Upper lobe of right lung (tissue), 1 donor: ENCODE data around the gene PRKCE. TPM values are rescaled to one million over a fixed set of nuclear protein-coding genes. Genes with fewer than 3 reads are reported as not detected.

Experiments
- ATAC-seq: fragments of 200-7000 bp; cut with Tn5 transposase; one replicate; pipeline ENCODE4 v1.9.1; 2020; ENCODE audit warnings: mild to moderate bottlenecking, moderate library complexity
- DNase-seq: peaks from one replicate; pipeline ENCODE4 v3.0.0-alpha.2; 2020
- H3K27ac ChIP-seq: fragments of 200-600 bp; one replicate; pipeline ENCODE4 v1.8.0; 2022
- H3K27me3 ChIP-seq: fragments of 200-600 bp; one replicate; pipeline ENCODE4 v1.8.0; 2022; ENCODE audit warnings: mild to moderate bottlenecking
- H3K36me3 ChIP-seq: fragments of 200-600 bp; one replicate; pipeline ENCODE4 v1.8.0; 2022
- H3K4me1 ChIP-seq: fragments of 200-600 bp; one replicate; pipeline ENCODE4 v1.8.0; 2022
- H3K4me3 ChIP-seq: fragments of 200-600 bp; one replicate; pipeline ENCODE4 v1.8.0; 2022; ENCODE audit warnings: mild to moderate bottlenecking
- H3K9me3 ChIP-seq: fragments of 200-600 bp; one replicate; pipeline ENCODE4 v1.8.0; 2022
- CTCF ChIP-seq: fragments of 200-600 bp; IDR thresholded peaks from one replicate; pipeline ENCODE4 v1.8.0; 2022; ENCODE audit warnings: antibody characterized with exemption
- intact Hi-C: fragments of 100-400 bp; cut with DNase I; formaldehyde crosslinking; loops from one replicate; pipeline ENCODE4 v1.11.0; 2022
- total RNA-seq: library from RNA; stranded (reverse); fragmentation: NEBNext Ultra II Directional; extraction: Animal tissue kit (Norgen Biotek cat#: 25700); gene quantifications from one replicate; pipeline ENCODE4 v1.2.1, GENCODE V29; 2021
- donor health status: DM: no; HTN: yes; CAD: no; lungs with severe emphysema.

PRKCE gene
- total RNA-seq, 1 donor from 2014 or later, result 65.6 TPM

DNA sequence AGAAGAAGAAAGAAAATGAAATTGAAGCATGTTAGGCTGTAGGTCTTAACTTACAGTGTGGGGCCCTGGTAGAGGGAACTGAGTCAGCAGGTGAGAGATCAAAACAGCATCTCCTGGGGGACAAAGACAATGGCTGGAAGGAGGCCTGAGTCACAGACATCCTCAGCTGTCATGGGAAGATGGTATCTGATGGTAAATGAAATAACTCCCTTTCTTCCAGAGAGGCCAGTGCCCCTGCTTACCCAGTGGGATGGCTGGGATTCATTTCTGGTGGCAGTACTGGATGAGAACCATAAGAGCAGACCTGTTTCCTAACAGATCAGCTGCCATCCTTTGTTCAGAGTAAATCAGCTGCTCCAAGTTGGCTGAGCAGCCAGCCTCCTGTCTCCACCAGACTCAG lies 394.4 kb downstream of the PRKCE start:
- ATAC-seq, result no peak
- peaks cover 3% of the 10 kb centered on the region for H3K4me1 ChIP-seq
- H3K36me3 ChIP-seq, result no peaks in the 10 kb centered on the region
- H3K4me3 ChIP-seq, result no peak overlapping the region
- no peak overlapping the region for H3K27ac ChIP-seq
- TF ChIP-seq CTCF, result no peak
- intact Hi-C loops, result no loop called here
- no peaks in the 10 kb centered on the region for H3K9me3 ChIP-seq
- DNase-seq, result no peak
- no peaks in the 10 kb centered on the region for H3K27me3 ChIP-seq

DNA sequence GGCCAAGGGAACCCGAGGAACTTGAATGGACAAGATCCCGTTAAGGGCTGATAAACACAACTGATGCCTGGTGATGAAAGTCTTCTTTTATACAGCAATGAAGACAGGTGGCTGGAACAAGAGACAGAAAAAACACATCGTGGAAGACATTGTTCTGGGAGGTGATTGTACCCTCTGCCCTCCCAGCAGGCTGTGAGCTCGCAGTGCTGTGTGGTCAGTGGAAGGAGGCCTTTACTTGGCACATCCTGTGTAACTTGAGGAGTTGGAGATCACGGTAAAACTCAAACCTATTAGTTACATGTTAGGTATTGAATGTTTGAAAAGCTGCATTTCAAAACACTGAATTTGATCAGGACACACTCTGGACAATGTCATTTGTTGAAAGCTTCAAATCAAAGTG lies 395.8 kb downstream of the PRKCE start:
- no peak for TF ChIP-seq CTCF
- Histone ChIP-seq H3K27ac (no peak overlapping the region), H3K36me3 (no peaks in the 10 kb centered on the region), H3K4me3 (no peak overlapping the region), H3K27me3 (no peaks in the 10 kb centered on the region), H3K4me1 (peaks cover 3% of the 10 kb centered on the region), H3K9me3 (no peaks in the 10 kb centered on the region)
- no peak for ATAC-seq
- intact Hi-C loops, result no loop called here
- DNase-seq, result no peak

DNA sequence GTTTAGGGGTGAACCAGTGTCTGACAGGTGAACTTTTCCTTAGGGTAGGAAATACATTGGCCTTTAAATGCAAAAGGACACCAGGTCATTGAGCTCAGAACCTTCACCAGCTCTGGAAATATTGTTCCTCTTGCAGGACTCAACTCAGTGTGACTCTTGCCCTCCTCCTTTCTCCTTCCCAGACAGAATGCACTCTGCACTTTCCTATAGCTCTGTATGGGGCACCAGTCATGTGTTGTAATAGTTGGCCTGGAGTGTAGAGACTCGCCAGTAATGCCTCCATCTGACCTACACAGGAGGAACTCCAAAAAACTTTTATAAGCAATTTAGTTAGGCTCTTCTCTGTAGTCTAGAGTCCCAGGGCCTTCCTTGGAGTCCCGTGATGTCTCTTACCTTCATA lies 397.2 kb downstream of the PRKCE start:
- Histone ChIP-seq H3K9me3 (no peaks in the 10 kb centered on the region), H3K4me1 (no peaks in the 10 kb centered on the region), H3K4me3 (no peak overlapping the region), H3K36me3 (no peaks in the 10 kb centered on the region), H3K27me3 (no peaks in the 10 kb centered on the region), H3K27ac (no peak overlapping the region)
- DNase-seq (no peak), ATAC-seq (no peak)
- TF ChIP-seq CTCF, result no peak
- intact Hi-C loops, result no loop called here

GRCh38 chr2:46050027-46050426 lies 398.6 kb downstream of the PRKCE start:
- no peak for DNase-seq
- Histone ChIP-seq H3K4me1 (no peaks in the 10 kb centered on the region), H3K27me3 (no peaks in the 10 kb centered on the region), H3K36me3 (no peaks in the 10 kb centered on the region), H3K27ac (no peak overlapping the region), H3K9me3 (no peaks in the 10 kb centered on the region), H3K4me3 (no peak overlapping the region)
- no peak for TF ChIP-seq CTCF
- ATAC-seq, result no peak
- intact Hi-C loops, result no loop called here

DNA sequence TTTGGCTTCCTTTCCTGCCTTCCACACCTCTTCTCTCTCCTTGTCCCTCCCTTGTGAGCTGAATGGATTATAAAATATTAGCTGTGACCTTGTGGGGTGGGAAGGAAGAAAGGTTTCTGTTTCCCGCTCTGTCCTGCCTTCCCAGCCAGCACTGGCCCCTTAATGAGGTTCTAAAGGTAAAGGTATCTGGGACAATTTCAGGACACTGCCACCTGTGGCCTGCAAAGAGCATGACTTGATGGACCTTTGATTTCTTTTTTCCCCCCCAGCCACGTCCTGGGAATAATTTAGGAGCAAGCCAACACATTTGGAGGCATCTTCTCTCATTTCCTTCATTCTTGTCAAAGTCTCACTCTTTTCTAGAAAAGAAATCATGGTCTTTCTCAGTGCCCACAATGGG lies 399.0 kb downstream of the PRKCE start:
- no peaks in the 10 kb centered on the region for H3K36me3 ChIP-seq
- intact Hi-C loops, result no loop called here
- H3K4me1 ChIP-seq, result no peaks in the 10 kb centered on the region
- DNase-seq (no peak), ATAC-seq (no peak)
- no peak for TF ChIP-seq CTCF
- no peak overlapping the region for H3K4me3 ChIP-seq
- H3K27me3 ChIP-seq, result no peaks in the 10 kb centered on the region
- no peak overlapping the region for H3K27ac ChIP-seq
- no peaks in the 10 kb centered on the region for H3K9me3 ChIP-seq

GRCh38 chr2:46051085-46051484 lies 399.6 kb downstream of the PRKCE start:
- H3K4me3 ChIP-seq, result no peak overlapping the region
- H3K9me3 ChIP-seq, result no peaks in the 10 kb centered on the region
- no peak overlapping the region for H3K27ac ChIP-seq
- H3K27me3 ChIP-seq, result no peaks in the 10 kb centered on the region
- no peaks in the 10 kb centered on the region for H3K36me3 ChIP-seq
- DNase-seq (no peak), ATAC-seq (no peak)
- intact Hi-C loops, result no loop called here
- no peaks in the 10 kb centered on the region for H3K4me1 ChIP-seq
- TF ChIP-seq CTCF, result no peak
